ENCODE data around the gene MXD4. TPM values are rescaled to one million over a fixed set of nuclear protein-coding genes. Genes with fewer than 3 reads are reported as not detected.
A peak's percentile ranks its signal among the peaks of the same experiment; 100 is the strongest.

MXD4 gene
- polyA plus RNA-seq, 1 donor, result 49.5 TPM

DNA sequence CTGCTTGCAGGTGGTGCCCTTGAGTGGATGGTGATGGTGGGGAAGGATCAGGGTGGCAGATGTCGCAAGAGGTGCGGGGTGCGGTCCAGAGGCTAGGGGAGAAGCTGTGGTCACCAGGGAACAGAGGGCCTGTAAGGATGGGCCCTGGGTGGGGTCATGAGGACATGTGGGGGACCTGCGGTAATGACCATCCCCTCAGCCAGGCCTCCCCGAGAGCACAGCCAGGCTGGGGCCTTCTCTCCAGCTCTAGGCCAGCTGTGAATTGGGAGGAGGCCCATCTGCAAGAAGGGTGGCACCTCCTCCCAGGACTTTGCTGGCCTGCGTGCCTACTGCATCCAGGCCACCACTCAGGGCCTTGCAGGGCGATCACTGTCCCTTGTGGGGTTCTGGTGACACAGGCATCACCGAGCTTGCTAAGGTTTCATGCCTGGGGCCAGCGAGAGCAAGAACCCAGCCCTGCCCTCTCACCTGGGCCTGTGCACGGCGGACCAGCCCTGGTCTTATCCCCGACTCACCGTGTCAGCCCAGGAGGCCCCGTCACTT, 34.1 kb upstream of the MXD4 start:
- no peak for DNase-seq

- DNase-seq, result no peak
These were observed 33.6 kb upstream of the MXD4 start for GRCh38 chr4:2295500-2295899.

DNA sequence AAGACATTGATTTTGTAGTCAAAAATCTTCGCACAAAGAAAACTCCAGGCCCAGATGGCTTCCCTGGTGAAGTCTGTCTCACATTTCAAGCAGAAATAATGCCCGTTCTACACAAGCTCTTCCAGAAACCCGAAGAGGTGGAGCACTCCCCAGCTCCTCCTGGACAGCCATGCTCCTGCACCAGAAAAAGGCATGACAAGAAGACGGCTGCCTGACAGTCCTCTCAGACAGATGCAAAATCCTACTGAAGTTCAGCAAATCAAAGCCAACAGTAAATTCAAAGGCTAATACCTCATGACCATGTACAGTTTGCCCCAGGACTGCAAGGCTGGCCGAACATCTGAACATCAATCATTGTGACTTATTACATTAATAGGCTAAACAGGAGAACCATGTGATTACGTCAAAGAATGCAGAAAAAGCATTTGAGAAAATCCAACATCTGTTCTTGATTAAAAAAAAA, 30.8 kb upstream of the MXD4 start:
- DNase-seq, result peak; percentile 28

- DNase-seq, result no peak
These were observed 30.1 kb upstream of the MXD4 start for GRCh38 chr4:2291705-2292645.

- no peak for DNase-seq
These were observed 29.2 kb upstream of the MXD4 start for GRCh38 chr4:2290974-2291704.

- no peak for DNase-seq
These were observed 28.6 kb upstream of the MXD4 start for GRCh38 chr4:2290488-2290887.

DNA sequence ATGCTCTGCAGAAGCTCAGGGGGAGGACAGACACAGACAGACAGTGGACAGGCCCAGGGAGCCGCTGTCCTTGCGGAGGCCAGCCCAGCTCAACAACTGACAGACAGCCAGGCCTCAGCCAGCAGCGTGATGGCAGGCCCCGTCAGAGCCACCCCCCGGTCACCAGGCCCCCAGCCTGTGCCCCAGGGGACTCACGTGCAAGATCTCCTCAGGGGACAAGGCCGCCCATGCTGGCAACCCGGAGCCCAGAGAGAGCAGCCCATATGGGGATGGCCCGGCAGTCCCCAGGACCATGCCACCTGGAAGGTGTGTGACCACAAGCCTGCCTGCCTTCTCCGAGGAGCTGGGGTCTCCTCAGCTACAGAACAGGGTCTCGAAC, 28.0 kb upstream of the MXD4 start:
- DNase-seq, result no peak

DNA sequence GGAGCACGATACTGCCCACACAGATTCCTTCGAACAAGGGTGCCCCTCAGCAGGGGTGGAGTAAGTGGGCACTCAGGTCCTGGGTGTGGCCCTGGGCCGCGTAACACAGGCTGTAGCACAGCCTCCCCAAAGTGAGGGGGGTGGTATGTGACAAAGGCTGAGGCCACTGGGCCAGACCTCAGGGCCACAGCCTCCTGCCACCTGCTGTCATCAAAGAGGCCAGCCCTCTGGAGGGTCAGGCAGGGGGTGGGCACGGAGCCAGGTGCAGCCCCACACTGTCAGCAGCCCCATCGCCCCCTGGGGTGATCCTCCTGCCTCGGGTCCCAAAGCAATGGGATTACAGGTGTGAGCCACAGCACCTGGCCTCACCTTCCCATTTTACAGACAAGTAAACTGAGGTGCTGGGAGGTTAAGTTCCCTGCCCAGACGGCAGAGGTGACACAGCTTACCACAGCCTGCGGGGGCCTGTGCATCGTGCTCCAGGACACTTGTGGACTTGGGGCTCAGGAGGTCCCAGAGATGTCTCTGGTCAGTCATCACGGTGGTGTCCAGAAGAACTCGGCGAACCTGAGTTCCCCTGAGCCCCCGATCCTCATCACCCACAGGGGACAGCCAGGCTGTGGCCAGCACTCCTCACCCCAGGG, 27.5 kb upstream of the MXD4 start:
- DNase-seq, result no peak

- DNase-seq, result no peak
These were observed 26.2 kb upstream of the MXD4 start for GRCh38 chr4:2288051-2288541.

DNA sequence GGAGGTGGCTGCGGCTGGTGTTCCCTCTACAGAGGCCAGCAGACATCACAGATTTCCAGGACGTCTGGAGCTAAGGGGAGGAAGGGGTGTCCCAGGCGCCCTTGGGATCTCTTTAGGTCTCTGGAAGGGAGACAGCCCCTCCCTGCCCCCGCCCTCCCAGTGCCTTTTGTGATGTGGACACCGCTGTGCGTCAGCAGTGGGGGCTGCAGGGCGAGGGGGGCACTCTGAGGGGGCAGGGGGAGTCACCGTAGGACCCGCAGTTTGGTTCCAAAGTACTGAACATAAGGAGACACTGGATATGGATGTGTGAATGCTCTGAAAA, 25.6 kb upstream of the MXD4 start:
- DNase-seq, result no peak

GRCh38 chr4:2286904-2287593, 25.1 kb upstream of the MXD4 start:
- DNase-seq, result no peak

DNA sequence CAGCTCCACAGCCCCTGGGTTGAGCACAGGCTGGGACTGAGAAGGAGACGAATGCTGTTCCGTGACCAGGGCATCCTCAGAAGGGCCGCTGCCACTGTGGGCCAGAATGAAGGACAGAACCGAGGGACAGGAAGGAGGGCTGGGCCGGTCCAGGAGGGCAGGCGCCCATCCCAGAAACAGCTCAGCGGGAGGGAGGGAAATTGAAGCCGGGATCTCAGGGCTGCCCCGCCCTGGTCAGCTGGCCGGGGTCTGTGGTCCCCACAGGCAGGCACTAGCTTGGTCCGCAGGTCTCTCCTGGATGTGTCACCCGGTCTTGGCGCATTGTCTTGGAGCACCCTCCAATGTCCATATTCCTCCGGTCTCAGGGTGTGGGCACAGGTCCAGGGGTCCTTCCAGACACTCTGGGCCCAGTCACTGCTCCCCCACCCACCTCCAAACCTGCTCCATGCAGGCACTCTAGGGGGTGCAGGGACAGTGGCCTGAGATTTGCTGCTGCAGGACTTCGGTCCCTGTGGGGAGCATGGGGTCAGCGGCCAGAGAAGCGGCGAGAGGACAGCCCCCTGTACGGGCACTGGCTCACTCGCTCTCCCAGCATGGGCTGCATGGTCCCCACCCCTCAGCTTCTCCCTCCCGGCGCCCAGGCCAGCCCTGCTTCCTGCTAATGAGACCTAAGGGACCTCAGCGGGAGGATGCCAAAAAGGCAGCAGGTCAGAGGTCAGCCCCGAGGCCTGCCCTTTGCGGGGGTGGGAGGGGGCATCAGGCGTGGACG, 23.9 kb upstream of the MXD4 start:
- DNase-seq, result no peak

DNA sequence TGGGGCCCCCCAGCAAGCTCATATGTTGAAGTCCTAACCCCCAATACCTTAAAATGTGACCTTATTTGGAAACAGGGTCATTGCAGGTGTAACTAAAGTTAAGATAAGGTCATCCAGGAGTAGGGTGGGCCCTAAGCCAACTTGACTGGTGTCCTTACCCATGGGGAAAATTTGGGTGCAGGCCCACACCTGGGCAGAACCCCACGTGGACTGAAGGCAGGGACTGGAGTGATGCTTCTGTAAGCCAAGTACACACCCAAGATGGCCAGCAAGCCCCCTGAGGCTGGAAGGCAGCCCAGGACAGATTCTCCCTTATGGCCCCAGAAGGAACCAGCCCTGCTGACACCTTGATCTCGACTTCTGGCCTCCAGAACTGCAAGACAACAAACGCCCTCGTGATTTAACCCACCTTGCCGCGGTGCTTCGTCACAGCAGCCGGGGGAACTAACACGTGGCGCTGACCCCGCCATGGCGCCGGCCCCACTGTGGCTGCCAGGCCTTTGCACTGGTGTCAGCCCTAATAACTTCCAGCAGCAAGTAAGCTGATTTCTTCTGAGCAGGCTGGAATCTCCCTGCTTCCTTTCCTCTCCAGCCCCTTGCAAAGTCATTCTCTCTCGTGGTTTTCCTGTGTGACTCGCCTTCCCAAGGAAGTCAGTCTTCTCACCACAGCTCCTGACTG, 23.2 kb upstream of the MXD4 start:
- no peak for DNase-seq

- no peak for DNase-seq
These were observed 22.4 kb upstream of the MXD4 start for GRCh38 chr4:2284161-2284933.

GRCh38 chr4:2283199-2283711, 21.3 kb upstream of the MXD4 start:
- no peak for DNase-seq

- no peak for DNase-seq
These were observed 19.9 kb upstream of the MXD4 start for GRCh38 chr4:2281575-2282343.

DNA sequence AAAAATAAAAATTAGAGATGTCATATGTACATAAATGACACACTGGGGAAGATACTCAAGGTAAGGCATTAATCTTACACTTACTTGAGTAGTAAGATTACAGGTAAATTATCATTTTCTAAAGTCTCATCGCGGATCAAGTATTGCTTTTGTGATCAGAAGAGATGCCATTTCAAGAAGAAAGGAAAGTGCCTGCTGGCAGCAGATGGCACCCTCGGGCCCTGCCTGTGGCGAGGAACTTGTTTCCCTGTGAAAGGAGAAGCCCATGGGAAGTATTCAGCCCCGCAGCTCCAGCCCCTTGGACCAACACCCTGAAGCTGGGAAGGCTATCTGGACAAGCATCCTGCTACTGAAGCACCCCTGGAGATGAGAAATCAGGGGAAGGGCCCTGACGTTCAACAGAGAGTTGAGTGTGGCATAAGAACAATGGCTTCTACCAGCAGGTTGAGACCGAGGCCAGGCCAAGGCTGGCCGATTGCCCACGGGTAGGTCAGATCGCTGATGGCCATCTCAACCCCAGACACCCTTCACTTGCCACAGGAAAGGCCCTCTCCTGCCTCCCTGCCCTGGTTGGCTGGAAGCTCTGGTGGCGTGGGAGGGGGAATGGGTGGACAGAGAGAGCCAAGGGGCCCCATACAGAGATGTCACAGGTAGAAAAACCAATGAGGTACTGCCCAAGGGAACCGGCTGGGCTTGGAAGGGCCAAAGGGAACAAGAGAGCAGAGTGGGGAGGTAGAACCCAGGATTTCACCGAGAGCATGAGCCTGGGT, 18.8 kb upstream of the MXD4 start:
- DNase-seq, result no peak

DNA sequence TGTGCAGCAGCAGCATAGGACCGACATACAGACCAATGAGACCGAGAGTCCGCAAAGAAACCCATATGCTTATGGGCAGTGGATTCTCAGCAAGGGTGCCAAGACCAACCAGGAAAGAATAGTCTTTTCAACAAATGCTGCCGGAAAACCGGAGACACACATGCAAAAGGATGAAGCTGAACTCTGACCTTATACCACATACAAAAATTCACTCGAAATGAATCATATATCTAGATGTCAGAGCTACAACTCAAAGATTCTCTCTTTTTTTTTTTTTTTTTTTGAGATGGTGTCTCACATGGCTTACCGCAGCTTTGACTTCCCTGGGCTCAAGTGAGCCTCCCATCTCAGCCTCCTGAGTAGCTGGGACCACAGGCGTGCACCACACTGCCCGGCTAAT, 16.0 kb upstream of the MXD4 start:
- no peak for DNase-seq

All from left kidney (tissue), 2 donors.